ENCODE results near the gene ACAD10.

GRCh38 chr12:111791507-111791906 is 105.7 kb downstream of the ACAD10 start:
- no peak for TF ChIP-seq CTCF (IDR thresholded peaks at IDR 0.05; ENCODE audit: poor library complexity)
- no peak for TF ChIP-seq EZH2 (IDR thresholded peaks at IDR 0.05; ENCODE audit: borderline replicate concordance)

Measured in hepatocyte (in vitro differentiated cells).